Testis (tissue), 2 donors: Measurements from ENCODE around the gene SLC4A5.

Source experiments
- POLR2A ChIP-seq: fragments of 450-650 bp; IDR thresholded peaks from one replicate; pipeline ENCODE4 v1.6.1; 2017; ENCODE audit warnings: antibody characterized with exemption, mild to moderate bottlenecking, moderate library complexity
- TF ChIP-seq, protein P1 (sequence below), 3 experiments: fragments of 450-650 bp in 2 of 3; fragments of 200-600 bp in 1 of 3; sonication (generic) in 1 of 3; IDR thresholded peaks; one replicate each; pipeline ENCODE4 v1.5.1; 2016 to 2019; ENCODE audit warnings: antibody characterized with exemption in 3 of 3, mild to moderate bottlenecking in 2 of 3, moderate library complexity in 1 of 3

DNA sequence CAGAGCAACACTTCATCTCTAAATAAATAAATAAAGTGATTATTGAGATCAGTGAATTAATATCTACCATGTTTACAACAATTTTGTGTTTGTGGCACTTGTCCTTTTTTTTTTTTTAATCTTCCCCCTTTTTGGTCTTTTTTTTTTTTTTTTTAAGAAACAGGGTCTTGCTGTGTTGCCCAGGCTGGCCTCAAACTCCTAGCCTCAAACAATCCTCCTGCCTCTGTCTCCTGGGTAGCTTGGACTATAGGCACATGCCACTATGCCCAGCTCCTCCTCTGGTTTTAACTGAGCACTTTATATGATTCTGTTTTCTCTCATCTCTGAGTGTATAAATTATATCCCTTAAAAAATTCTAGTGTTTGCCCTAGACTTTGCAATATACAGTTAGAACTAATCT, 30.3 kb downstream of the SLC4A5 start:
- TF ChIP-seq, protein P1, sequence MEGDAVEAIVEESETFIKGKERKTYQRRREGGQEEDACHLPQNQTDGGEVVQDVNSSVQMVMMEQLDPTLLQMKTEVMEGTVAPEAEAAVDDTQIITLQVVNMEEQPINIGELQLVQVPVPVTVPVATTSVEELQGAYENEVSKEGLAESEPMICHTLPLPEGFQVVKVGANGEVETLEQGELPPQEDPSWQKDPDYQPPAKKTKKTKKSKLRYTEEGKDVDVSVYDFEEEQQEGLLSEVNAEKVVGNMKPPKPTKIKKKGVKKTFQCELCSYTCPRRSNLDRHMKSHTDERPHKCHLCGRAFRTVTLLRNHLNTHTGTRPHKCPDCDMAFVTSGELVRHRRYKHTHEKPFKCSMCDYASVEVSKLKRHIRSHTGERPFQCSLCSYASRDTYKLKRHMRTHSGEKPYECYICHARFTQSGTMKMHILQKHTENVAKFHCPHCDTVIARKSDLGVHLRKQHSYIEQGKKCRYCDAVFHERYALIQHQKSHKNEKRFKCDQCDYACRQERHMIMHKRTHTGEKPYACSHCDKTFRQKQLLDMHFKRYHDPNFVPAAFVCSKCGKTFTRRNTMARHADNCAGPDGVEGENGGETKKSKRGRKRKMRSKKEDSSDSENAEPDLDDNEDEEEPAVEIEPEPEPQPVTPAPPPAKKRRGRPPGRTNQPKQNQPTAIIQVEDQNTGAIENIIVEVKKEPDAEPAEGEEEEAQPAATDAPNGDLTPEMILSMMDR (IDR thresholded peaks at IDR 0.05), result no peak
- no peak for TF ChIP-seq POLR2A
